Mesothelial cell of epicardium (in vitro differentiated cells): ENCODE data around the gene ADCYAP1R1. TPM values are rescaled to one million over a fixed set of nuclear protein-coding genes. Genes with fewer than 3 reads are reported as not detected.

ENCODE experiments used
- DNase-seq, 2 experiments: peaks; one replicate each; pipeline ENCODE4 v3.0.0; 2021; ENCODE audit warnings: low spot score in 2 of 2; ENCODE audit not compliant: unreplicated experiment in 2 of 2
- H3K27ac Mint-ChIP-seq: 2 replicates; pipeline ENCODE4 v1.8.0; 2021; ENCODE audit warnings: mixed read lengths
- H3K27me3 Mint-ChIP-seq: 2 replicates; pipeline ENCODE4 v1.8.0; 2021; ENCODE audit warnings: low read depth, mixed read lengths
- H3K36me3 Mint-ChIP-seq: 2 replicates; pipeline ENCODE4 v1.8.0; 2021; ENCODE audit warnings: mixed read lengths
- H3K4me1 Mint-ChIP-seq: 2 replicates; pipeline ENCODE4 v1.8.0; 2021; ENCODE audit warnings: mixed read lengths
- H3K4me3 Mint-ChIP-seq: 2 replicates; pipeline ENCODE4 v1.8.0; 2021; ENCODE audit warnings: mild to moderate bottlenecking, moderate library complexity, mixed read lengths
- H3K9me3 Mint-ChIP-seq: 2 replicates; pipeline ENCODE4 v1.8.0; 2021; ENCODE audit warnings: mixed read lengths
- total RNA-seq: library from RNA; stranded (reverse); gene quantifications from 3 replicates; pipeline ENCODE4 v1.2.1, GENCODE V29; 2021
- TF ChIP-seq, protein P1 (sequence below): fragments of 200-600 bp; sonication (generic); IDR thresholded peaks from one replicate; pipeline ENCODE4 v1.5.0; 2021; ENCODE audit warnings: antibody characterized with exemption; ENCODE audit not compliant: unreplicated experiment

ADCYAP1R1 gene
- total RNA-seq, 1 donor from 2014 or later: 0.36 TPM

DNA sequence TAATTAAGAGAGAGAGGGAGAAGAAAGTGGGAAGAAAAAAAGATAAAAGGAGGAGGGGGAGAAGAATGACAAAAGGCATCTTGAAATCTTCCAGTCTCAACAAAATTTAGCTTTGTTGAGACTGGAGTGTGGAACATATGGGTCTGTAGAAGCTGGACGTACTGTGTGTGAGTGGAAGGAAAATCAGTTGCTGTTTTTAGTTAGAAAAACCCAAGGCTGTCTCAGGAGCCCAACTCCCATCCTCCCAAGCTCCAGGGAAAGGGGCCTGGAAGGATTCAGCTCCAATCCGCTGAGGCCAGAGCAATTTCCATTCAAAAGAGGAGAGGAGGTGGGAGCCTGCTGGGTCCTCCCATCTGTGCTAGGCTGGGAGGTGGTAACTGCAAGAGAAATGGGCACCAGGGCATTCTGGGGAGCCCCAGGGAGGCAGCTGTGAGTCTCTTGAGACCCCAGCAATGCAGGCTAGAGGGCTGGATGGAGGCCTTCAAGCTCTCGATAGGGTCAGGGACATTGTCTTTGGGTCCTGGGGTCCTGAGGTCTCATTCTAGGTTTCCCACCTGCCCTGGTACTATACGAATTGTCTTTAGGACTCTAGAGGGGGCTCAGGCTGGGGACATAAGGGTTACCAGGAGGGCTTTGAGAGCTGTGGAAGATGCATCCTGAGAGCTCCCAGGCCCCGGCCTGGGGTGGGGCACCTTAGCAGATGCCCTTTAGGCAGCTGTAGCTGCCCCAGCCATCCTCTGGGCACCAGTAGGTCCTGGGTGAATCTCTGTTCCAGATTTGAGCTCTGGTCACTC is 21.4 kb downstream of the ADCYAP1R1 start:
- TF ChIP-seq, protein P1, sequence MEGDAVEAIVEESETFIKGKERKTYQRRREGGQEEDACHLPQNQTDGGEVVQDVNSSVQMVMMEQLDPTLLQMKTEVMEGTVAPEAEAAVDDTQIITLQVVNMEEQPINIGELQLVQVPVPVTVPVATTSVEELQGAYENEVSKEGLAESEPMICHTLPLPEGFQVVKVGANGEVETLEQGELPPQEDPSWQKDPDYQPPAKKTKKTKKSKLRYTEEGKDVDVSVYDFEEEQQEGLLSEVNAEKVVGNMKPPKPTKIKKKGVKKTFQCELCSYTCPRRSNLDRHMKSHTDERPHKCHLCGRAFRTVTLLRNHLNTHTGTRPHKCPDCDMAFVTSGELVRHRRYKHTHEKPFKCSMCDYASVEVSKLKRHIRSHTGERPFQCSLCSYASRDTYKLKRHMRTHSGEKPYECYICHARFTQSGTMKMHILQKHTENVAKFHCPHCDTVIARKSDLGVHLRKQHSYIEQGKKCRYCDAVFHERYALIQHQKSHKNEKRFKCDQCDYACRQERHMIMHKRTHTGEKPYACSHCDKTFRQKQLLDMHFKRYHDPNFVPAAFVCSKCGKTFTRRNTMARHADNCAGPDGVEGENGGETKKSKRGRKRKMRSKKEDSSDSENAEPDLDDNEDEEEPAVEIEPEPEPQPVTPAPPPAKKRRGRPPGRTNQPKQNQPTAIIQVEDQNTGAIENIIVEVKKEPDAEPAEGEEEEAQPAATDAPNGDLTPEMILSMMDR: no peak
- Mint-ChIP-seq H3K4me1 (no peaks in the 10 kb centered on the region), H3K27ac (no peak overlapping the region), H3K36me3 (no peaks in the 10 kb centered on the region), H3K9me3 (no peaks in the 10 kb centered on the region), H3K27me3 (peaks cover 35% of the 10 kb centered on the region), H3K4me3 (no peak overlapping the region)
- DNase-seq: no peak

DNA sequence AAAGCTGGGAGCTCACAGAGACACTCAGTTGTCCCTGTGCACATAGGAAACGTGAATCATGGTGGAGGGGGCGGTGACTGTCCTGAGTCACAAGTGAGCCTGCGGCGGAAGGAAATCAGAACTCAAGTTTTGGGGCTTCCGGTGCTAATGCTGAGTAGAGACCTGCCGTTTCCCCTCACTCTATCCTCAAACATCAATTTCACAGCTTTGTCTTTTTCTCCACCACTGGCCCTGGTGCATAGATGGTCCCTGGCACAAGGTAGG is 21.9 kb downstream of the ADCYAP1R1 start:
- DNase-seq: no peak
- TF ChIP-seq, protein P1: no peak
- H3K27ac Mint-ChIP-seq: no peak overlapping the region
- H3K36me3 Mint-ChIP-seq: no peaks in the 10 kb centered on the region
- H3K4me3 Mint-ChIP-seq: no peak overlapping the region
- peaks cover 41% of the 10 kb centered on the region for H3K27me3 Mint-ChIP-seq
- no peaks in the 10 kb centered on the region for H3K9me3 Mint-ChIP-seq
- H3K4me1 Mint-ChIP-seq: no peaks in the 10 kb centered on the region

DNA sequence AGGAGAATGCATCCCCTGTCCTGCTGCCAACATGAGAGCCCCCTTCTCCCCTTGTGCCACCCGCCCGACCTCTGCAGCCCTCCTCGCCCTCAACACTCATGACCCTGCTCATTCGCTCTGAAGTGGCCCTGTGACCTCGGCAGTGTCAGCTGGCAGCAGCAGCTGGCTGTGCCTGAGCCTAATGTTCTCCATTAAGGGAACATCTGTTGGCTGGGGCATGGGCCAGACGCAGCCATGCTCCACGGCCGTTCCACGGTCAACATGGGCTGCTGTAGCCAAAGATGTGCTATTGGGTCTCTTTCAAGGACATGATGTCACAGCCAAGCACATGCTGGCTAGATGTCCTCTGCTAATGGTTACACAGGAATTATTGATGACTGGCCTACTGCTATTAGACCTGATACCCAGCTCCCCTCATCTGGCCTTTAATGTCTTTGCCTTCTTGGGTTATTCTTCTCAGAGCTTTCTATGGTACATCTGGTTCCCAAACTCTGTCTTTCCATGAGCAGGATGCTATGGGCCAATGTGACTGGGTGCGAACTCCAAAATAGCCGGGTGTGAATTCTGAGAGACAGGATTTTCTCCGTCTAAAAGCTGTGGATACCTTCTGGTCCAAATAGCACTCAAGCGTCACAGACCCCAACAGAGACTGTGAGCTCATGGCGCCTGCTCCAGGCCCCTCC is 22.4 kb downstream of the ADCYAP1R1 start:
- Mint-ChIP-seq H3K4me1 (no peaks in the 10 kb centered on the region), H3K27me3 (peaks cover 46% of the 10 kb centered on the region), H3K4me3 (no peak overlapping the region), H3K27ac (no peak overlapping the region), H3K36me3 (no peaks in the 10 kb centered on the region), H3K9me3 (no peaks in the 10 kb centered on the region)
- DNase-seq: no peak
- TF ChIP-seq, protein P1: no peak

DNA sequence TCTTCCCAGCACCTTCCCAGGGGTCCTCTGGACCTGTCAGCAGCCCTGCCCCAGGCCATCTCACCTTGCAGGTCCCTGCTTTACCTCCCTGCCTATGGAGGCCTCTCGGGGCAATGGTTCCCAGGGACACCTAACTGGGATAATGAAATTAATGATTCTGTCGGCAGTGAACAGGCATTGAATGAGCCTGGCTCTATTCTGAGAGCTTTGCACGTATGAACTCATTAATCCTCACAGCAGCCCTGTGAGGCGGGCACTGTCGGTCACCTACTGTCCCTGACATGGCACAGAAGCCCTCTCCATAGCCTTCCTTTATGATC is 22.9 kb downstream of the ADCYAP1R1 start:
- Mint-ChIP-seq H3K4me3 (no peak overlapping the region), H3K9me3 (no peaks in the 10 kb centered on the region), H3K27me3 (peaks cover 49% of the 10 kb centered on the region), H3K27ac (no peak overlapping the region), H3K4me1 (no peaks in the 10 kb centered on the region), H3K36me3 (no peaks in the 10 kb centered on the region)
- no peak for DNase-seq
- TF ChIP-seq, protein P1: no peak

DNA sequence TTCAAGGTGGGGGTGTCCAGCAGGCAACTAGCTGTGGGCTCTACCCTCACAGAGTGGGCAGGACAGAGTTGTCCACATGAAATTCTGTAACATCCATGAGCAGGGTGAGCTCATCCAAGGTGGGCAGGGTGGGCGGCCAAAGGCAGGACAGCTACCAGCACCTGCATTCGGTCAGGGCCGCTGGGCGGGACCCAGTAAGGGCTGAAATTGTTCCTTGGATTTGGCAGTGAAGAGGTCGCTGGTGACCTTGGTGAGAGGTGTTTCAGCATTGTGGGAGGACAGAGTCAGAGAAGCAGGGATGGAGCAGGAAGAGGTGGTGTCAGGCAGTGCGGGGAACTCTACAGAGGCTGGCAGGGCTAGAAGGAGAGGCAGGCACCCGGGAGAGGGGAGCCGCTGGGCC is 23.9 kb downstream of the ADCYAP1R1 start:
- no peak overlapping the region for H3K27ac Mint-ChIP-seq
- H3K36me3 Mint-ChIP-seq: no peaks in the 10 kb centered on the region
- no peak for DNase-seq
- H3K9me3 Mint-ChIP-seq: no peaks in the 10 kb centered on the region
- H3K4me3 Mint-ChIP-seq: no peak overlapping the region
- H3K4me1 Mint-ChIP-seq: no peaks in the 10 kb centered on the region
- peaks cover 58% of the 10 kb centered on the region for H3K27me3 Mint-ChIP-seq
- TF ChIP-seq, protein P1: no peak
